Peyer's patch (tissue), 4 donors: ENCODE results near the gene DLGAP1. TPM values are rescaled to one million over a fixed set of nuclear protein-coding genes. Genes with fewer than 3 reads are reported as not detected.

Source experiments
- DNase-seq, 3 donors: peaks; one replicate each; pipeline ENCODE4 v3.0.0-alpha.2; 2017 to 2019
- H3K27ac ChIP-seq, 4 donors: fragments of 200-600 bp; sonication (generic); one replicate each; pipeline ENCODE4 v1.5.1; 2016 to 2019
- H3K27me3 ChIP-seq, 2 donors: fragments of 200-600 bp; sonication (generic); one replicate each; pipeline ENCODE4 v1.5.1; 2019
- H3K36me3 ChIP-seq, 3 donors: fragments of 200-600 bp; sonication (generic); one replicate each; pipeline ENCODE4 v1.5.1; 2016 to 2019
- H3K4me1 ChIP-seq, 4 donors: fragments of 200-600 bp; sonication (generic); one replicate each; pipeline ENCODE4 v1.5.1; 2016 to 2019
- H3K4me3 ChIP-seq, 4 donors: fragments of 200-600 bp; sonication (generic); 1 replicate in 3 of 4; 2 replicates in 1 of 4; pipeline ENCODE4 v1.5.1; 2016 to 2019; ENCODE audit warnings: mild to moderate bottlenecking in 1 of 4
- H3K9me3 ChIP-seq, 4 donors: fragments of 200-600 bp; sonication (generic); one replicate each; pipeline ENCODE4 v1.5.1; 2016 to 2019; ENCODE audit warnings: mild to moderate bottlenecking in 1 of 4
- POLR2A ChIP-seq, 2 donors: fragments of 450-650 bp; IDR thresholded peaks; one replicate each; pipeline ENCODE4 v1.5.1; 2017; ENCODE audit warnings: antibody characterized with exemption in 2 of 2, mild to moderate bottlenecking in 2 of 2, moderate library complexity in 2 of 2
- total RNA-seq, 4 donors: library from RNA; depleted of rRNA; stranded (reverse); fragments of >200 nt; gene quantifications; one replicate each; pipeline ENCODE4 v1.1.0, GENCODE V29; 2016
- TF ChIP-seq, protein P1 (sequence below), 6 experiments: fragments of 450-650 bp in 4 of 6; fragments of 200-600 bp in 2 of 6; sonication (generic) in 1 of 6; IDR thresholded peaks; one replicate each; pipeline ENCODE4 v1.5.1; 2017 to 2019; ENCODE audit warnings: antibody characterized with exemption in 6 of 6, mild to moderate bottlenecking in 3 of 6, moderate library complexity in 1 of 6

DLGAP1 gene
- total RNA-seq, 4 donors from 2014 or later, result 0.53 to 4.1 (median 2.1) TPM

DNA sequence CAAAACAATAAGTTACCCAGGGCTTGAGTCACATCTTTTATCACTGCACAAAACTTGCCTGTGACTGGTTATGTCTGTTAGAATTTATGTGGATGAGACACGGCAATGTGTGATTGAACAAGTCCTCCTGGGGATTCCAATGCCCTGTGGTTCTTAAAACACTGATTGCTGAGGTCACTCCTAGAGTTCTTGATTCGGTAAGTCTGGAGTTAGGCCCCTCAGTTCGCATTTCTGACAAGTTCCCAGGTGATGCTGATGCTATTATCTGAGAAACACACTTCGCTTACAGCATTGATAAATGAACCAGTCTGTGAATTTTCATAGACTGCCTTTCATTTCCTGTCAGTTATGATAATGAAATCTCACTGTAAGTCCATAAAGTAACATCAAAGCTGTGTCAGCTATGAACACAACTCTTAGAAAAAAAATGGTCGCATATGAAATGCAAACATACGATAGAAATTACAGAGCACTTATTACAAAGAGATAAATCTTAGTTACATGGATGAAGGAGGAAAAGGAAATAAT lies 214.0 kb downstream of the DLGAP1 start:
- H3K4me1 ChIP-seq, result no peaks in the 10 kb centered on the region
- TF ChIP-seq, protein P1, sequence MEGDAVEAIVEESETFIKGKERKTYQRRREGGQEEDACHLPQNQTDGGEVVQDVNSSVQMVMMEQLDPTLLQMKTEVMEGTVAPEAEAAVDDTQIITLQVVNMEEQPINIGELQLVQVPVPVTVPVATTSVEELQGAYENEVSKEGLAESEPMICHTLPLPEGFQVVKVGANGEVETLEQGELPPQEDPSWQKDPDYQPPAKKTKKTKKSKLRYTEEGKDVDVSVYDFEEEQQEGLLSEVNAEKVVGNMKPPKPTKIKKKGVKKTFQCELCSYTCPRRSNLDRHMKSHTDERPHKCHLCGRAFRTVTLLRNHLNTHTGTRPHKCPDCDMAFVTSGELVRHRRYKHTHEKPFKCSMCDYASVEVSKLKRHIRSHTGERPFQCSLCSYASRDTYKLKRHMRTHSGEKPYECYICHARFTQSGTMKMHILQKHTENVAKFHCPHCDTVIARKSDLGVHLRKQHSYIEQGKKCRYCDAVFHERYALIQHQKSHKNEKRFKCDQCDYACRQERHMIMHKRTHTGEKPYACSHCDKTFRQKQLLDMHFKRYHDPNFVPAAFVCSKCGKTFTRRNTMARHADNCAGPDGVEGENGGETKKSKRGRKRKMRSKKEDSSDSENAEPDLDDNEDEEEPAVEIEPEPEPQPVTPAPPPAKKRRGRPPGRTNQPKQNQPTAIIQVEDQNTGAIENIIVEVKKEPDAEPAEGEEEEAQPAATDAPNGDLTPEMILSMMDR (IDR thresholded peaks at IDR 0.05), result no peak
- no peak for TF ChIP-seq POLR2A (IDR thresholded peaks at IDR 0.05)
- H3K36me3 ChIP-seq, result no peaks in the 10 kb centered on the region
- H3K27ac ChIP-seq, result no peak overlapping the region
- H3K4me3 ChIP-seq, result no peak overlapping the region
- H3K27me3 ChIP-seq, result no peaks in the 10 kb centered on the region
- DNase-seq, result no peak
- no peaks in the 10 kb centered on the region for H3K9me3 ChIP-seq

- no peak overlapping the region for H3K27ac ChIP-seq
- no peaks in the 10 kb centered on the region for H3K9me3 ChIP-seq
- TF ChIP-seq POLR2A (IDR thresholded peaks at IDR 0.05), result no peak
- TF ChIP-seq, protein P1 (IDR thresholded peaks at IDR 0.05), result no peak
- no peaks in the 10 kb centered on the region for H3K4me1 ChIP-seq
- no peaks in the 10 kb centered on the region for H3K36me3 ChIP-seq
- H3K27me3 ChIP-seq, result no peaks in the 10 kb centered on the region
- no peak overlapping the region for H3K4me3 ChIP-seq
- DNase-seq, result no peak
These were observed 216.1 kb downstream of the DLGAP1 start for GRCh38 chr18:4238966-4239365.

GRCh38 chr18:4237664-4238041 lies 217.5 kb downstream of the DLGAP1 start:
- no peaks in the 10 kb centered on the region for H3K36me3 ChIP-seq
- no peak for DNase-seq
- no peaks in the 10 kb centered on the region for H3K27me3 ChIP-seq
- H3K27ac ChIP-seq, result no peak overlapping the region
- no peaks in the 10 kb centered on the region for H3K9me3 ChIP-seq
- H3K4me1 ChIP-seq, result no peaks in the 10 kb centered on the region
- no peak for TF ChIP-seq POLR2A (IDR thresholded peaks at IDR 0.05)
- no peak overlapping the region for H3K4me3 ChIP-seq

DNA sequence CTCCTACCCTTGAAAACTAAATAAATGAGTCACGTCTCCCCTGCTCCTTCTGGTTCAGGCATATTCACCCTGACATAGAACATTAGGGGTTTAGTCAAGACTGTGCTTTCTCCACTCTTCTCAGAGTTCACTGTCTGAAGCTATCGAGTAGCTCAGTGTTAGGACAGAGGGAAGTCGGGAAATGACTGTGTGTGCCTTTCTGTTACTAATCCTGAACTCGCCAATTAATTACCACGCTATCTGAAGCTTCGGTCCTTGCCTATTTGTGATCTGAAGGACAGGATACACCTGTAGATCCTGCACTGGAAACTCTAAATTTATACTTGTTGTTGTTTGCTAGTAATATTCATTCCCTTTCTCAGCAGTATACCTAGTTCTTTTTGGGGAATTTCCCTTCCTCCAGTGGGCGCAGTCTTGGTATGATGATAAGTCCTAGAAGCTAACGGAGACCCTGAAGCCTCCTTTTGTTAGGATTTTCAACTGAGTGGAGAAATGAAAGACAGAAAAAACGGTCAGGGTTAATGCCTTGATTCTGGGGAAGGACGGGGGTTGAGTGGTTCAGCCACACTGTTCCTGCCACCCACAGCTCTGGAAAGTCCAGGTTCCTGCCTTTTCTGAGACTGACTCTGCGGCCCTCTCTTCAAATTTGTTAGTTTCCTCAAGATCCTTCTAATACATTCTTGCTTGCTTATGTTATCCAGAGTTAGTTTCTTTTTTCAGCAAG lies 218.0 kb downstream of the DLGAP1 start:
- no peaks in the 10 kb centered on the region for H3K27me3 ChIP-seq
- H3K9me3 ChIP-seq, result no peaks in the 10 kb centered on the region
- no peak for DNase-seq
- H3K36me3 ChIP-seq, result no peaks in the 10 kb centered on the region
- no peak overlapping the region for H3K27ac ChIP-seq
- no peaks in the 10 kb centered on the region for H3K4me1 ChIP-seq
- H3K4me3 ChIP-seq, result no peak overlapping the region
- TF ChIP-seq, protein P1 (IDR thresholded peaks at IDR 0.05), result no peak
- no peak for TF ChIP-seq POLR2A (IDR thresholded peaks at IDR 0.05)

DNA sequence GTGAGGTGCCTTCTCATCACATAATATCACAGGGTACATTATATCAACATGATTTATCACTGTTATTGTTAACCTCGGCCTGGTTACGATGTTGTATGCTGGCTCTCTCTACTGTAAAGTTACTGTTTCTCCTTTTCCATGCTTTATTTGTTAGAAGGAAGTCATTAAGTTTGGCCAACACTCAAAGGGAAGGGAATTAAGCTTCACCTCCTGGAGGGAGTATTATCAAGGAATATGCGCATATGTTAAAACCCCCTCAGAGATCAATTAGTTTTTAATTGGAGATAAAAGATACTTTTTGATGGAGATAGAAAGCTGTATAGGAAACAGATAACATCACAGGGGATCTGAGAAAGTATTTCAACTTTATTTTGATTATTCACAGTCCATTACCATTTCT lies 221.6 kb downstream of the DLGAP1 start:
- Histone ChIP-seq H3K27me3 (no peaks in the 10 kb centered on the region), H3K9me3 (no peaks in the 10 kb centered on the region), H3K4me3 (no peak overlapping the region), H3K4me1 (no peaks in the 10 kb centered on the region), H3K27ac (no peak overlapping the region), H3K36me3 (no peaks in the 10 kb centered on the region)
- DNase-seq, result no peak
- TF ChIP-seq, protein P1 (IDR thresholded peaks at IDR 0.05), result no peak
- TF ChIP-seq POLR2A (IDR thresholded peaks at IDR 0.05), result no peak

GRCh38 chr18:4232656-4233055 lies 222.5 kb downstream of the DLGAP1 start:
- Histone ChIP-seq H3K27ac (no peak overlapping the region), H3K4me3 (no peak overlapping the region), H3K27me3 (no peaks in the 10 kb centered on the region), H3K4me1 (no peaks in the 10 kb centered on the region), H3K36me3 (no peaks in the 10 kb centered on the region), H3K9me3 (no peaks in the 10 kb centered on the region)
- no peak for TF ChIP-seq POLR2A (IDR thresholded peaks at IDR 0.05)
- TF ChIP-seq, protein P1 (IDR thresholded peaks at IDR 0.05), result no peak
- no peak for DNase-seq
